ENCODE data around the gene ZNF536.
"Not testable (repeated sequence)": the region's sequence is repeated elsewhere in the genome, so short reads cannot be mapped to it uniquely, and the experiment has no call there.

Gene ZNF536

DNA sequence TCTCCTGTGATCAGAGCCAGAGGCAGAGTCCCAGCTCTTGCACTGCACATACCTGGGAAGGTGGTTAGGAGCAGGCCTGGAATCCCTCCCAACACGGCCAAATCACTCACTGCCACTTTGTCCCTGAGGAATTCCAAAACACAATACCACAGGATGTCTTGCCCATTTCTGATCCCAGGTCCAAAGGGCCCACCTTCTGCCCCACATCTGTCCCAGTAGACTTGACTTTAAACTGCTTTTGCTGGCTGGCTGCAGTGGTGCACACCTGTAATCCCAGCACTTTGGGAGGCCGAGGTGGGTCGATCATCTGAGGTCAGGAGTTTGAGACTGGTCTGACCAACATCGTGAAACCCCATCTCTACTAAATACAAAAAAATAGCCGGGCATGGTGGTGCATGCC, 18.9 kb downstream of the ZNF536 start:
- no peak for TF ChIP-seq CTCF (IDR thresholded peaks at IDR 0.05; ENCODE audit: borderline replicate concordance, control extremely low read depth, extremely low read depth, insufficient read depth, missing control alignments)
- no peak for DNase-seq (ENCODE audit: low spot score)
- in situ Hi-C loops (cut with MboI; ENCODE audit: low sequenced_read_pairs, unreplicated experiment): no loop called here

DNA sequence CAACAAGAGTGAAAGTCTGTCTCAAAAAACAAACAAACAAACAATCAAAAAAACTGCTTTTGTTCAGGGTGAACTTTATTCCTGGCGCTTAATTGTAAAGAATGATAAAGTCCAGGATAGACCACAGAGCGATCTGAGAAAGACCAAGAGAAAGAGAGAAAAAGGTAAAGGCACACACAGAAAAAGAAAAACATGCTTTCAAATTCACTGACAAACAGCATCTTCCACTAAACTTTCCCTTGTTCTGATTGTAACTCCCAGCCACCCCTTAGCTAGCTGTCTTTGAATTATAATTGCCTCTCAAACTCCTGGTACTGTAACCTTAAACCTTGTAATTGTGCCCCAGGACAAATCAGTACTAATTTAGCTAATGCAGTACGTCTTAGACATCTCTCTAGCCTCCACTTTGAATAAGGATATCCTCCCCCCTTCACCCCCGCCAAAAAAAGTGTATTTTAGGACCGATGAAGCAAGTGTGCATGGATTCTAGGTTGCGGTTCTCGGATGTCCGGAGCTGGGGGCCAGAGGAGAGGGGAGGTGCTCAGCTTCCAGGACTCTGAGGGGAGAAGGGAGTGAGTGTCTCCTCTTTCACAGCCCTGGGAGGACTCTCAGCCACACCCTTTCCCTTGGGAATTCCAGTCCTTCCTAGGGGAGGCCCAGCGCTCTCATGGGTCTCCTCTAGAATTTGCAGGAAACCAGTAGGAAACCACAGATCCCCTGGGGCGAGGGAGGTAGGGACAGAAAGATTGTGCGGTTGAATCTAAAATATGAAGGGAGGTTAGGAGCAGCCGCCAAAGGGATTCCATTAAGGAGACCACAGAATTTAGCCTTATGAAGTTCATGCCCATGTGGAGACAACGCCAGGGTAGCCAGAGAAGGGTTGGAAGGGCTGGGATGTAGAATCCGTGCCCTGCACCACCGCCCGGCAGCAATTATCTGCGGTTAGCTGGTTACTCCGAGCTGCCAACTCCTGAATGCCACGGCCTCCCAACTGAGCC, 19.7 kb downstream of the ZNF536 start:
- no peak for TF ChIP-seq CTCF (IDR thresholded peaks at IDR 0.05; ENCODE audit: borderline replicate concordance, control extremely low read depth, extremely low read depth, insufficient read depth, missing control alignments)
- DNase-seq (ENCODE audit: low spot score): no peak
- in situ Hi-C loops (cut with MboI; ENCODE audit: low sequenced_read_pairs, unreplicated experiment): no loop called here

GRCh38 chr19:30393046-30393445, 20.9 kb downstream of the ZNF536 start:
- no peak for DNase-seq (ENCODE audit: low spot score)
- no peak for TF ChIP-seq CTCF (IDR thresholded peaks at IDR 0.05; ENCODE audit: borderline replicate concordance, control extremely low read depth, extremely low read depth, insufficient read depth, missing control alignments)
- in situ Hi-C loops (cut with MboI; ENCODE audit: low sequenced_read_pairs, unreplicated experiment): no loop called here

GRCh38 chr19:30393729-30394480, 21.7 kb downstream of the ZNF536 start:
- DNase-seq (ENCODE audit: low spot score): no peak
- in situ Hi-C loops (cut with MboI; ENCODE audit: low sequenced_read_pairs, unreplicated experiment): no loop called here
- no peak for TF ChIP-seq CTCF (IDR thresholded peaks at IDR 0.05; ENCODE audit: borderline replicate concordance, control extremely low read depth, extremely low read depth, insufficient read depth, missing control alignments)

DNA sequence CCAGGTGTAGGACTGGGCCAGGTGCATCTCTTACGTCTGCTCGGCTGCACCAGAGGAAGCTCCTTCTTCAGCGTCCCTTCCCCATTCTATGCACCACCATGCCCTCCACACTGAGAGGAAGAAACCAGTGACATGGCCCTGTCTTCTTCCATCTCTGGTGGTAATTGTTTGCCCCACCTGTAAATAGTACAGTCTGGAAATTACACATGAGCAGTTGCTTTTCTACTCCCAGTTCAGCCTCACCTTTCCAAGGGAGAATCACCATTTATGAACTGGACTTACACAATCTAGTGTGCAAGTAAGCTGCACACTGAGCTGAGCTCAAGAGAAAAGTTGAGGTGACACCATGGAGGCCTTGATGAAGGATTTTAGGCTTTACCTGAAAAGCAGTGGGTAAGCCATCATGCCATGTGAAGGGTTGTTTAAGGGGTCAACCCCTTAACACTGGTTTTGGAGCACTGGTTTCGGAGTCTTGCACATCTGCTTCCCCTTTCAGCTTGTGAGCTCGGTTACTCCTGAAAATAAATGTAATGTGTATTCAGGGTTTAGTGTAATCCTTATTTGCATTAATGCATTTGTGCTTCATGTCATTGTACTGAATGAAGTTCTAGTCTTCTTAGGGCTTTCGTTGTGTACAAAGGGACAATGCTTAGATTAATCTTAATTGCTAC, 22.4 kb downstream of the ZNF536 start:
- DNase-seq (ENCODE audit: low spot score): no peak
- no peak for TF ChIP-seq CTCF (IDR thresholded peaks at IDR 0.05; ENCODE audit: borderline replicate concordance, control extremely low read depth, extremely low read depth, insufficient read depth, missing control alignments)
- in situ Hi-C loops (cut with MboI; ENCODE audit: low sequenced_read_pairs, unreplicated experiment): no loop called here

GRCh38 chr19:30395283-30395682, 23.1 kb downstream of the ZNF536 start:
- TF ChIP-seq CTCF (IDR thresholded peaks at IDR 0.05; ENCODE audit: borderline replicate concordance, control extremely low read depth, extremely low read depth, insufficient read depth, missing control alignments): no peak
- DNase-seq (ENCODE audit: low spot score): no peak
- in situ Hi-C loops (cut with MboI; ENCODE audit: low sequenced_read_pairs, unreplicated experiment): no loop called here

- in situ Hi-C loops (cut with MboI; ENCODE audit: low sequenced_read_pairs, unreplicated experiment); DNase-seq (ENCODE audit: low spot score): not testable (repeated sequence)
Observed at GRCh38 chr19:30398539-30398938, 26.4 kb downstream of the ZNF536 start.
